ENCODE measurements around the gene AMTN.
A peak's percentile ranks its signal among the peaks of the same experiment; 100 is the strongest.
"Not testable (repeated sequence)": the region's sequence is repeated elsewhere in the genome, so short reads cannot be mapped to it uniquely, and the experiment has no call there.

Gene AMTN

GRCh38 chr4:70518269-70518668 is at the start of gene AMTN:
Gene AMTN, plus strand, starts transcription at chr4:70518569. Its CDS starts 209 bp downstream, at chr4:70518778.
- DNase-seq = no peak

GRCh38 chr4:70471897-70472296 is 46.5 kb upstream of the AMTN start, which contains the start of gene MUC7:
Gene MUC7, plus strand, starts transcription at chr4:70472197. Its CDS starts 1,825 bp downstream, at chr4:70474022.
- DNase-seq = no peak

- DNase-seq = no peak
These were observed 44.7 kb upstream of the AMTN start for GRCh38 chr4:70473679-70474078.

GRCh38 chr4:70488748-70489147 is 29.6 kb upstream of the AMTN start:
- no peak for DNase-seq

GRCh38 chr4:70496231-70496630 is 22.1 kb upstream of the AMTN start:
- DNase-seq = no peak

- not testable (repeated sequence) for DNase-seq
These were observed 16.5 kb upstream of the AMTN start for GRCh38 chr4:70501838-70502237.

GRCh38 chr4:70504733-70505132 is 13.6 kb upstream of the AMTN start:
- DNase-seq = no peak

GRCh38 chr4:70505151-70505748 is 13.1 kb upstream of the AMTN start:
- DNase-seq = no peak

GRCh38 chr4:70508801-70509200 is 9.6 kb upstream of the AMTN start:
- DNase-seq = no peak

GRCh38 chr4:70511365-70511764 is 7.0 kb upstream of the AMTN start:
- no peak for DNase-seq

- DNase-seq = no peak
These were observed 2.8 kb upstream of the AMTN start for GRCh38 chr4:70515367-70516250.

GRCh38 chr4:70518716-70519115 is 347 bp downstream of the AMTN start:
- no peak for DNase-seq

GRCh38 chr4:70522626-70523025 is 4.3 kb downstream of the AMTN start:
- no peak for DNase-seq

GRCh38 chr4:70530997-70531396 is 12.6 kb downstream of the AMTN start:
- DNase-seq = no peak

GRCh38 chr4:70531981-70532380 is 13.6 kb downstream of the AMTN start:
- DNase-seq = no peak

- DNase-seq = no peak
These were observed 14.8 kb downstream of the AMTN start for GRCh38 chr4:70533211-70533610.

GRCh38 chr4:70533791-70534190 is 15.4 kb downstream of the AMTN start:
- DNase-seq = no peak

- DNase-seq = not testable (repeated sequence)
These were observed 16.5 kb downstream of the AMTN start for GRCh38 chr4:70534886-70535285.

GRCh38 chr4:70538869-70539268 is 20.5 kb downstream of the AMTN start:
- no peak for DNase-seq

GRCh38 chr4:70544279-70544868 is 26.0 kb downstream of the AMTN start:
- peak; percentile 4 for DNase-seq

GRCh38 chr4:70556856-70557255 is 38.5 kb downstream of the AMTN start:
- no peak for DNase-seq

- DNase-seq = peak; percentile 9
These were observed 41.0 kb downstream of the AMTN start for GRCh38 chr4:70559211-70559830.

GRCh38 chr4:70559924-70560323 is 41.6 kb downstream of the AMTN start:
- no peak for DNase-seq
